GM12878 (cell line): ENCODE measurements around the gene RAP1GAP. TPM values are rescaled to one million over a fixed set of nuclear protein-coding genes. Genes with fewer than 3 reads are reported as not detected.

Experiments
- ATAC-seq: fragments of 200-7000 bp; cut with Tn5 transposase; 3 replicates; pipeline ENCODE4 v1.9.1; 2020; ENCODE audit warnings: mild to moderate bottlenecking, moderate library complexity
- BruUV-seq: library from RNA; stranded (reverse); fragments of 400-500 nt; replicated peaks from 2 replicates; lab custom pipeline; 2021; lab: Mats Ljungman, UMichigan
- CTCF ChIA-PET: fragments of 300-600 bp; sonication (Branson Sonifier 250); formaldehyde crosslinking; extraction: SDS; loops from one replicate; lab custom pipeline; 2021; ENCODE audit warnings: inconsistent platforms; lab: Yijun Ruan, JAX
- POLR2A ChIA-PET: fragments of 350-600 bp; formaldehyde crosslinking; extraction: SDS; loops from one replicate; lab custom pipeline; 2021; ENCODE audit warnings: inconsistent platforms; lab: Charles Lee
- RAD21 ChIA-PET: fragments of 300-600 bp; sonication (Branson Sonifier 250); formaldehyde crosslinking; loops from one replicate; lab custom pipeline; 2023; ENCODE audit warnings: antibody characterized with exemption; ENCODE audit not compliant: unreplicated experiment; lab: Charles Lee
- SMC1A ChIA-PET: fragments of 300-600 bp; sonication (Branson Sonifier 250); formaldehyde crosslinking; loops from one replicate; lab custom pipeline; 2023; ENCODE audit not compliant: unreplicated experiment, uncharacterized antibody; lab: Charles Lee
- DNase-seq: peaks from one replicate; pipeline ENCODE4 v3.0.0-alpha.2; 2011; ENCODE audit warnings: low read depth, low spot score
- FAIRE-seq: peaks from 3 replicates; lab custom pipeline; 2011; peaks lifted over from hg19 to GRCh38; lab: Jason Lieb, UNC
- H2AFZ ChIP-seq: 2 replicates; pipeline ENCODE4 v1.6.0; 2011; ENCODE audit warnings: low read depth, low read length, control low read depth; ENCODE audit not compliant: control insufficient read depth
- H3K27ac ChIP-seq: 2 replicates; pipeline ENCODE4 v1.5.1; 2011; ENCODE audit warnings: control low read depth; ENCODE audit not compliant: control insufficient read depth, insufficient read depth
- H3K27me3 ChIP-seq, 2 experiments: replicated peaks in 1 of 2; 2 replicates each; pipeline versions ENCODE4 v1.6.0 to v1.6.1; 2011; ENCODE audit warnings: low read length in 1 of 2; ENCODE audit not compliant: control insufficient read depth in 2 of 2, insufficient read depth in 2 of 2
- H3K36me3 ChIP-seq, 2 experiments: 2 replicates each; pipeline ENCODE4 v1.5.1; 2011; ENCODE audit warnings: low read length in 1 of 2; ENCODE audit not compliant: control insufficient read depth in 2 of 2, insufficient read depth in 2 of 2
- H3K4me1 ChIP-seq: 2 replicates; pipeline ENCODE4 v1.6.1; 2011; ENCODE audit warnings: mild to moderate bottlenecking, low read length, moderate library complexity, mixed read lengths; ENCODE audit not compliant: control insufficient read depth, insufficient read depth
- H3K4me2 ChIP-seq: 2 replicates; pipeline ENCODE4 v1.6.0; 2011; ENCODE audit warnings: control low read depth; ENCODE audit not compliant: control insufficient read depth, insufficient read depth
- H3K4me3 ChIP-seq: fragments of 200-600 bp; sonication (generic); 2 replicates; pipeline ENCODE4 v1.5.1; 2016
- H3K79me2 ChIP-seq: 2 replicates; pipeline ENCODE4 v1.6.0; 2011; ENCODE audit warnings: low read length; ENCODE audit not compliant: control insufficient read depth, insufficient read depth
- H3K9ac ChIP-seq: 2 replicates; pipeline ENCODE4 v1.8.0; 2011; ENCODE audit warnings: low read length, control low read depth, mixed read lengths; ENCODE audit not compliant: control insufficient read depth, insufficient read depth
- H3K9me3 ChIP-seq: replicated peaks from 3 replicates; pipeline ENCODE4 v1.5.1; 2011; ENCODE audit warnings: mild to moderate bottlenecking, low read length; ENCODE audit not compliant: control insufficient read depth, insufficient read depth
- H4K20me1 ChIP-seq: 2 replicates; pipeline ENCODE4 v1.6.0; 2011; ENCODE audit not compliant: control insufficient read depth, insufficient read depth
- CHD1 ChIP-seq: IDR thresholded peaks from 2 replicates; pipeline ENCODE4 v1.6.1; 2012; ENCODE audit warnings: low read depth, low read length, improper control_type of control experiment
- E4F1 ChIP-seq: fragments of 450-650 bp; IDR thresholded peaks from 2 replicates; pipeline ENCODE4 v1.6.1; 2018; ENCODE audit warnings: borderline replicate concordance, mild to moderate bottlenecking; ENCODE audit not compliant: partially characterized antibody
- NRF1 ChIP-seq: conservative IDR thresholded peaks from 2 replicates; pipeline ENCODE4 v1.6.1; 2011; ENCODE audit warnings: mild to moderate bottlenecking, low read depth, low read length, improper control_type of control experiment
- PRDM15 ChIP-seq: fragments of 450-650 bp; formaldehyde crosslinking; IDR thresholded peaks from 2 replicates; pipeline ENCODE4 v1.4.0; 2020; ENCODE audit warnings: mild to moderate bottlenecking, moderate library complexity
- RFX5 ChIP-seq: IDR thresholded peaks from 2 replicates; pipeline ENCODE4 v1.6.1; 2011; ENCODE audit warnings: low read depth, low read length, improper control_type of control experiment
- SRF ChIP-seq, 2 experiments: IDR thresholded peaks; 2 replicates each; pipeline ENCODE4 v1.6.1; 2011; ENCODE audit warnings: low read depth in 2 of 2, low read length in 2 of 2, mild to moderate bottlenecking in 1 of 2, moderate library complexity in 1 of 2
- ZBTB33 ChIP-seq: fragments of 450-650 bp; IDR thresholded peaks from 2 replicates; pipeline ENCODE4 v1.6.1; 2017; ENCODE audit warnings: mild to moderate bottlenecking
- ZNF274 ChIP-seq: IDR thresholded peaks from one replicate; pipeline ENCODE4 v1.8.0; 2011; ENCODE audit not compliant: insufficient read length, insufficient read depth
- ZNF687 ChIP-seq: fragments of 450-650 bp; IDR thresholded peaks from 2 replicates; pipeline ENCODE4 v1.6.1; 2017; ENCODE audit warnings: mild to moderate bottlenecking, moderate library complexity
- WGBS: methylation state at CpG from one replicate; pipeline ENCODE4 v1.1.6; 2016; ENCODE audit warnings: low lambda C conversion rate; ENCODE audit not compliant: insufficient replicate concordance, insufficient coverage; ENCODE audit errors: missing lambda C conversion rate; 5-methylcytosine and 5-hydroxymethylcytosine counted together
- in situ Hi-C: fragments of 300-500 bp; cut with MboI; formaldehyde crosslinking; loops from 9 replicates; pipeline ENCODE4 v1.14.3; 2018; ENCODE audit warnings: mixed read lengths
- intact Hi-C: fragments of 100-400 bp; cut with micrococcal nuclease; formaldehyde crosslinking; loops from one replicate; pipeline ENCODE4 v1.14.2; 2022; ENCODE audit not compliant: unreplicated experiment
- polyA plus RNA-seq, 11 experiments: library from polyadenylated mRNA; depleted of rRNA in 4 of 11; unstranded in 6 of 11; stranded (reverse) in 5 of 11; fragments of >200 nt; fragmentation: Nextera tagmentation in 4 of 11; fragmentation: Illumina TruSeq in 1 of 11; extraction: Ambion mirVana in 4 of 11; extraction: Trizol in 1 of 11; gene quantifications; 1 replicate in 1 of 11; 2 replicates in 10 of 11; pipeline versions ENCODE4 v1.2.1 to v1.2.3, GENCODE V29; 2011 to 2016; ENCODE audit warnings: inconsistent platforms in 2 of 11, missing spikeins in 2 of 11, low read depth in 1 of 11
- total RNA-seq, 4 experiments: library from RNA; depleted of rRNA in 3 of 4; stranded (reverse); fragments of >200 nt in 3 of 4; fragmentation: Illumina TruSeq in 1 of 4; extraction: Trizol in 1 of 4; gene quantifications; 2 replicates each; pipeline versions ENCODE4 v1.2.1 to v1.2.3, GENCODE V29; 2013 to 2021

RAP1GAP gene
- total and polyA plus RNA-seq, 10 of the 15 experiments (the other 5 are each of a cell fraction or from before 2014, with no cell fraction given), result 0.04 to 0.96 (median 0.09) TPM; not detected in 3

- TF ChIP-seq PRDM15 (CRISPR knock-in tag), result no peak
- no peak for TF ChIP-seq E4F1
- TF ChIP-seq RFX5, result no peak
- no peak for TF ChIP-seq NRF1
These were observed 71.4 kb downstream of the RAP1GAP start (continued) for GRCh38 chr1:21597753-21598152.

GRCh38 chr1:21596628-21597027 lies 72.5 kb downstream of the RAP1GAP start:
- Histone ChIP-seq H3K4me2 (no peak overlapping the region), H3K9ac (no peak overlapping the region), H3K4me1 (no peaks in the 10 kb centered on the region), H3K36me3 (no peaks in the 10 kb centered on the region), H3K27me3 (no peaks in the 10 kb centered on the region), H2AFZ (no peak overlapping the region), H4K20me1 (no peaks in the 10 kb centered on the region), H3K27ac (no peak overlapping the region), H3K4me3 (no peak overlapping the region), H3K9me3 (no peaks in the 10 kb centered on the region), H3K79me2 (no peaks in the 10 kb centered on the region)
- ChIA-PET SMC1A (no interaction called here), CTCF (interaction anchor here (0.6 to 1.4 kb wide), 3 partner anchors 28 to 105 kb away, joined by 3 to 6 read pairs (median 5); no protein-coding TSS in a partner anchor), RAD21 (interaction anchor here (1.8 kb wide), 1 partner anchor 226 kb away, joined by 5 read pairs; no protein-coding TSS in a partner anchor), POLR2A (no interaction called here)
- in situ Hi-C loops (no loop called here), intact Hi-C loops (no loop called here)
- no peak for TF ChIP-seq ZNF687
- TF ChIP-seq ZNF274, result no peak
- no peak for TF ChIP-seq SRF (IDR thresholded peaks at IDR 0.05; ENCODE audit: low read depth in 2 of 2, low read length in 2 of 2)
- TF ChIP-seq ZBTB33, result no peak
- no peak for TF ChIP-seq CHD1
- ATAC-seq (no peak), FAIRE-seq (no peak), DNase-seq (no peak)
- BruUV-seq, result no TSS peak
- 11% methylated on average over 2 of the region's 2 CpGs for WGBS
